T follicular helper cell (primary cell): ENCODE data around the gene ITIH4.

Experiments
- DNase-seq: peaks from one replicate; pipeline ENCODE4 v3.0.0-alpha.2; 2020; ENCODE audit warnings: low read depth

Gene ITIH4

DNA sequence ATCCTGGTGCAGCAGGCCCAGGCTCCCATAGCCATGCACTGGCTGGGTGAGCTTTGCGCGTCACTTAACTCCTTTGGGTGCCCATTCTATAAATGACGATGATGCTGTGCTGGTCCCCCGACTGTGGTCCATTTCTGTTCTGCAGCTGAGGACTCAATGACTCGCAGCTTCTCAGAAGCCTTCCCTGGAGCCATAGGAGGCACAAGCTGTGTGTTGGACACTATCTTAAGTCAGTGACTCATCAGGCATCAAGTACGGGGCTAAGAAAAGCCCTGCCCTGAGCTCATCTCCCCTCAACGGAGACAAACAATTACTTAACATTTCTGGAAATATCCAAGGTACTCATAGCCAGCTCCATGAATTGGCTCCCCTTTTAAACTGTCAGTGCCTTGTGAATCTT is 18.1 kb upstream of the ITIH4 start:
- DNase-seq, result no peak

DNA sequence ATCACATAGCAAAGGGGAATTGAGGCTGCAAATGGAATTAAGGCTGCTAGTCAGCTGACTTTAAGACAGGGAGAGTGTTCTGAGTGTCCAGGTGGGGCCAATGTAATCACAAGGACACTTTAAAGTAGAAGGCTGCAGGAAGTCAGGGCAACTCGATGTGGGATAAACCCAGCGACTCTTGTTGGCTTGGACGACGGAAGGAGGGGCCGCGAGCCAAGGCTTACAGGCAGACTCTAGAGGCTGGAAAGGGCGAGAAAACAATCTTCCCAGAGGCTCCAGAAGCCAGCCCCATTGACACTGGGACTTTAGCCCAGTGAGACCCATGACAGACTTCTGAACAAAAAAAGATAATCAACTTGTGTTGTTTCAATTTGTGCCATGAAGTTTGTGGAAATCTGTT is 17.3 kb upstream of the ITIH4 start:
- DNase-seq, result no peak

- no peak for DNase-seq
Measured at GRCh38 chr3:52847241-52847640, 16.8 kb upstream of the ITIH4 start.

- DNase-seq, result no peak
Measured at GRCh38 chr3:52846432-52846965, 16.0 kb upstream of the ITIH4 start.

DNA sequence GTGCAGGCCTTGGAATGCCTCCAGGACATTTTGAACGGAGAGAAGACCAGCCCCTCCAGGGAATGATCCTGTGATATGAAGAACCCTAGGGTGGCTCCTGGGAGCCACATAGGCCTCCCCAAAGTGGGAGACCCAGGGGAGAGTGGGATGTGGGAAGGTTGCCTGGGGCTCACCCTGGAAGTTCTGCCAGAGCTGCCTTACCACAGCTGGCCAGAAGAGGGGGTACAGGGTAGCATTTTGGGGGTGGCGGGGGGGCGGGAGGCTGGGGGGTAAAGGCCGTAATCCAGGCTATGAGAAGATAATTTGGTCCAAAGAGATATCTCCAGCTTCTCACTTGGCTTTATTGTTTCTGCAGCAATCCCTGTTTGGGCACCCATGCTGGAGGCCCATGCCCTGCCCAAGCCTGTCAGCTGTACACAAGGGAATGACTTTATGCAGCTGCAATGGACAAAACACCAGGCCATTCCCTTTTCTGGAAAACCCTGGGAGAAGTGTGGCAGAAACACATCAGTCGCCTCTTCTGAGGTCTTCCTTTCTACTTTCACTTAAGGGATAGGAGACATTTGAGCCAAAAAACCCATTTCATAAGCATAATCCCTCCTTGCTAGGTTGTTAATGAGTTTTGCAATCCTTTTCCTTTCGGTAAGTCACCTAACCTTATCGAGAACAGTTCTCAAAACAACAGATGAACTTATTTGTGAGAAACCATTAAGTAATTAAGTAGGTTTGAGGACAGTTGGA is 15.4 kb upstream of the ITIH4 start:
- no peak for DNase-seq

DNA sequence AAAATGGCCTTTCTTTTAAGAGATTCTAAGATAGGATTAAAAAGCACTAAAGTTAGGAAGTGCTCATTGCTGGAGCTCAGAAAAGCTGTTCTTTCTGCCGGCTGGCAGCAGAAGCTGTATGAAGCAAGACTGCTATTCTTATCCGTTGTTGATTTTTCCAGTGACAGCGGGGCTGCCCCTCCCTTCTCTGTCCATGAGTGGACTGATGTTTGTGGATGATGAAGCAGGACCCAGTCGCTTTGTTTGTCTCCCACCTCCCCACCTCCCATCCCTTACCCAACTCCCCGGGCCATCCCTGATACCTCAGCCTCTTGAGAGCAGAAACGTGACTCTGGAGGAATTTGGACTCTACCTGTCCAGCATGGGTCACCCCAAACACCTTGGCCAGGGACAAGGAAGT is 14.7 kb upstream of the ITIH4 start:
- DNase-seq, result no peak

DNA sequence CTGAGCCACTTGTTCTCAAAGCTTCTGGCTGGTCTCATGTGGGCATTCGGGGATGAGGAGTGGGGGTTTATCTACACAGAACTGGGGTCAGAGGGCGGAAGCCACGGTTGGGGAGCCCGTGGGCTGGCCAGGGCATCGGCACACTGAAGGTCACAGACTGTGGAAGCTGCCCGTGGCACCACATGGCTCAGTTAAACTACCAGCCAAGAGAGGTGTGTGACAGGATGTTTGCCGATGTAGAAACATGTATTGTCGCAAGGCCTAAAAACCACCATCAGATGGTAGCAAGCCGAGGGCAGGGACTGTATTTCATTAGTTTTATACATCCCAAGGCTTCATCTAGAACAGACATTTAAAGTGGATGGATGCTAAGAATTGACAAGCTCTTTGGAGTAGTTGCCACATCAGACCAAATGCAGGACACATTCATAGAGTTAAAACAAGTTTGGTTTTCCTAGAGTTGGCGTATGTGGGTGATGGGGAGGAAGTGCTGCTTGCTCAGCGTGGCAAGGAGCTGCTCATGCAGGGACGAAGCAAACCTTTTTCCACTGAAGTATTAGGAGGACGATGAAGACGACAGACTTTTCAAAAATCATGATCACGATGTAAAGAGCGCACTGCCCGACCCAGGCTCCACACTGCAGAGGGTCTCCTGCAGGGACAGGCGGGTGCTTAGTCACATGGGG is 14.0 kb upstream of the ITIH4 start:
- DNase-seq, result no peak

- DNase-seq, result no peak
Measured at GRCh38 chr3:52843881-52844280, 13.4 kb upstream of the ITIH4 start.

- no peak for DNase-seq
Measured at GRCh38 chr3:52843108-52843865, 12.8 kb upstream of the ITIH4 start.

- no peak for DNase-seq
Measured at GRCh38 chr3:52842424-52842823, 12.0 kb upstream of the ITIH4 start.

GRCh38 chr3:52841981-52842340 is 11.5 kb upstream of the ITIH4 start:
- no peak for DNase-seq

DNA sequence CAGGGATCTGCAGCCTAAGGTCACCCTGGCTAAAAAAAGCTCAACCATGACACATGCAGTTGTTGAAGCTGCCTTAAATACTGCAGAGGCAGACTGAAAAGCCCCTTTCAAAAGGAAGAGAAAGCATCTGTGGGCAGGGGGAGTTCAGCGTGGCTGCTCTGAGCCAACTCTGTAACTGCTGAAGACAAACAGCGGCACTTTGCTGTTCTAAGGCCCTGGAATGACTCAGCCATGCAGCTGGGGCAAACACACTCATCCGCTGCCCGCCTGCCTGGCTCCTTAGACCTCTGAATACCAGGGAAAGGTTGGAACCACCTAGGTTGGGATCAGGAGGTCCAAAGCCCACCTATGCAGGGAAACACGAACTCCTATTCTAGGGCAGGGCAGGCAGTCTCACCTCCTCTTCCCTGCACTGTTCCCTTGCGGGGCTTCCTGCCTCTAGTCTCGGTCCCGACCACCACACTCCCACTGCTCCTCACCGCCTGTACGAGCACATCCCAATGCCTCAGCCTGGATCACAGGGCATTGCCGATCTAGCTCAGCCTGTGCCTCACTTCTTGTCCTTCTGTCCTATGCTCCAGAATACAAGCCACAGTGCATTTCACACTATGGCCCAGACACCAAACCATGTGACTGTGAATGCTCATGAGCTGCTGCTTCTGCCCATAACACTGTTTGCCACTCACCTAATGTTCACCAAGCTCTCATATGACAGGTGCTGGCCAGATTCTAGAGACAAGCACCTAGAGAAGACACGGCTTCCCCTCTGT is 10.9 kb upstream of the ITIH4 start:
- no peak for DNase-seq

DNA sequence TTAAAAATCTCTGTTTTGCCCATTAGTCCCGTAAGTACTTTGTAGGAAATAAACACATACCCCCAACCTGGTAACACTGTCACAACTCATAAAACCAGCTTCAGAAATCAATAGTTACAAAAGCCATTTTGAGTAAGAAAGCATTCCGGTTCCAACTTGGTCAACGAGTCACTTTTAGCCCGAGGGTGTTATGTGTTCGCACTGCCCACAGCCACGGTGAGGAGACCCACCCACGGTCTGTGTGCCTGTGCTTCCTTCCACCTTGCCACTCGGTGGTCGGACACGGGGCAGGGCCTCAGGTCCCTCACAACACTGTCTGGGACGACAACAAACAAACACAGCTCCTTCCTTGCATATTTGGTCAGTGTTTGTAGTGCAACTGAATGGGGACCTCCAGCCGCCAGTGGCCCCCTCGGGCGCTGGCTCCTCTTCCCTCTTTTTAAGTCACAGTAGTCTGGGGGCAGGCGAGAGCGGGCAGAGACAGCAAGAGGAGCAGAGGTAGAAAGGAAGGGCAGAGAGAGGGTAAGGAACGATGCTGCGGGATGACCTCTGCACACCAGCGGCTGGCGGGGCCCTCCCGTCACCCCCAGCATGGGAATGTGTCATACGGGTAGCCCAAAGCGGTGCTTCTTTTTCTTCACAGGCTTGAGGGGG is 9.5 kb upstream of the ITIH4 start:
- DNase-seq, result no peak

GRCh38 chr3:52839268-52839575 is 8.8 kb upstream of the ITIH4 start:
- no peak for DNase-seq

GRCh38 chr3:52838561-52839267 is 8.2 kb upstream of the ITIH4 start:
- no peak for DNase-seq

- no peak for DNase-seq
Measured at GRCh38 chr3:52836986-52837385, 6.5 kb upstream of the ITIH4 start.

- DNase-seq, result no peak
Measured at GRCh38 chr3:52836471-52836845, 6.0 kb upstream of the ITIH4 start.

GRCh38 chr3:52835766-52836470 is 5.4 kb upstream of the ITIH4 start:
- DNase-seq, result no peak

GRCh38 chr3:52834871-52835501 is 4.5 kb upstream of the ITIH4 start, which contains the start of gene MUSTN1:
MUSTN1 (minus strand) TSS chr3:52835019; CDS start chr3:52834948, 71 bp downstream.
- DNase-seq, result no peak

- no peak for DNase-seq
Measured at GRCh38 chr3:52833202-52833601, 2.7 kb upstream of the ITIH4 start.
